ENCODE results near the gene NT5DC2. TPM values are rescaled to one million over a fixed set of nuclear protein-coding genes. Genes with fewer than 3 reads are reported as not detected.

The NT5DC2 gene
- polyA plus RNA-seq, 1 experiment: 186 TPM

DNA sequence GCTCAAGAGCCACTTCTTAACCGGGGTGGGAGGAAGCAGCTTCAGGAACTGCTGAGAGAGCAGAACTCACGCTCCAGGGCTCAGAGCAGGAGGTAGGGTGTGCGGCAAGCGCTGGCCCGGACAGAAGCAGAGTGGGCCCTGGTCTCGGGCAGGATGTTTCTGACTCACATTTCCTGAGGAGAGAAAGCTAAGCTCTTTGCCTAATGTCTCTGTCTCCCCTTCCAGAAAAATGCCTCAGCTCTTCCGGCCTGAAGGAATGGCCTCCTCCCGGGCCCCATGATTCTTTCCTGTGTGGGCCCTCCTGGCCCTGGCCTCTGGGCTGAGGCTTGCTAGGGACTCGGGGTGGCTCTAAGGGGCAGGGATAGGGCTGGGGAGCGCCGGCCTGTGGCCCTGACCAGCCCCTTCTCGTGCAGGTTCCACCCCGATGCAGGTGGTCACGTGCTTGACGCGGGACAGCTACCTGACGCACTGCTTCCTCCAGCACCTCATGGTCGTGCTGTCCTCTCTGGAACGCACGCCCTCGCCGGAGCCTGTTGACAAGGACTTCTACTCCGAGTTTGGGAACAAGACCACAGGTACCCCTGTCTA lies 42.6 kb downstream of the NT5DC2 start:
- ChIA-PET POLR2A (no interaction called here), CTCF (interaction anchor here (0.6 kb wide), 1 partner anchor 8 kb away, joined by 3 read pairs; no protein-coding TSS in a partner anchor)

GRCh38 chr3:52490035-52490938 lies 43.4 kb downstream of the NT5DC2 start:
- no peak overlapping the region for H3K4me3 ChIP-seq (ENCODE audit: low read depth, low read length)
- TF ChIP-seq CTCF (IDR thresholded peaks at IDR 0.05; ENCODE audit: insufficient read depth, low read depth, low read length): no peak
- CTCF ChIA-PET: no interaction called here
- H3K27me3 ChIP-seq (ENCODE audit: control insufficient read depth, insufficient read depth, low read length): no peaks in the 10 kb centered on the region
- no peak for DNase-seq (ENCODE audit: low read depth)
- peaks cover 76% of the 10 kb centered on the region for H3K36me3 ChIP-seq (ENCODE audit: control insufficient read depth, insufficient read depth, low read length)
- POLR2A ChIA-PET: no interaction called here

More for the DNA sequence above, 42.6 kb downstream of the NT5DC2 start:
- peaks cover 69% of the 10 kb centered on the region for H3K36me3 ChIP-seq (ENCODE audit: control insufficient read depth, insufficient read depth, low read length)
- TF ChIP-seq CTCF (IDR thresholded peaks at IDR 0.05; ENCODE audit: insufficient read depth, low read depth, low read length): no peak
- DNase-seq (ENCODE audit: low read depth): no peak
- H3K4me3 ChIP-seq (ENCODE audit: low read depth, low read length): no peak overlapping the region
- H3K27me3 ChIP-seq (ENCODE audit: control insufficient read depth, insufficient read depth, low read length): no peaks in the 10 kb centered on the region

GRCh38 chr3:52489453-52489852 lies 44.2 kb downstream of the NT5DC2 start:
- POLR2A ChIA-PET: no interaction called here
- no peak for DNase-seq (ENCODE audit: low read depth)
- no peaks in the 10 kb centered on the region for H3K27me3 ChIP-seq (ENCODE audit: control insufficient read depth, insufficient read depth, low read length)
- H3K36me3 ChIP-seq (ENCODE audit: control insufficient read depth, insufficient read depth, low read length): peaks cover 79% of the 10 kb centered on the region
- CTCF ChIA-PET: interaction anchor here (1.9 kb wide), 1 partner anchor 18 kb away, joined by 6 read pairs; no protein-coding TSS in a partner anchor
- no peak for TF ChIP-seq CTCF (IDR thresholded peaks at IDR 0.05; ENCODE audit: insufficient read depth, low read depth, low read length)
- H3K4me3 ChIP-seq (ENCODE audit: low read depth, low read length): no peak overlapping the region

- ChIA-PET CTCF (interaction anchor here (1.5 to 1.9 kb wide), 2 partner anchors 17 to 41 kb away, joined by 4 to 6 read pairs; no protein-coding TSS in a partner anchor), POLR2A (no interaction called here)
- Histone ChIP-seq H3K27me3 (ENCODE audit: control insufficient read depth, insufficient read depth, low read length) (no peaks in the 10 kb centered on the region), H3K36me3 (ENCODE audit: control insufficient read depth, insufficient read depth, low read length) (peaks cover 78% of the 10 kb centered on the region), H3K4me3 (ENCODE audit: low read depth, low read length) (no peak overlapping the region)
- DNase-seq (ENCODE audit: low read depth): no peak
- no peak for TF ChIP-seq CTCF (IDR thresholded peaks at IDR 0.05; ENCODE audit: insufficient read depth, low read depth, low read length)
These were observed 44.9 kb downstream of the NT5DC2 start for GRCh38 chr3:52488746-52489145.

Measured in BJ (cell line).